Endothelial cell of hepatic sinusoid (primary cell): Measurements from ENCODE around the gene MAN1A1.

Experiments used
- in situ Hi-C: cut with HindIII; loops from 2 replicates; pipeline ENCODE4 v1.10.0; 2017; ENCODE audit warnings: low sequenced_read_pairs

Gene MAN1A1

GRCh38 chr6:119276211-119276610 is 73.3 kb downstream of the MAN1A1 start:
- in situ Hi-C loops: no loop called here

GRCh38 chr6:119274197-119274595 is 75.4 kb downstream of the MAN1A1 start:
- in situ Hi-C loops: no loop called here

DNA sequence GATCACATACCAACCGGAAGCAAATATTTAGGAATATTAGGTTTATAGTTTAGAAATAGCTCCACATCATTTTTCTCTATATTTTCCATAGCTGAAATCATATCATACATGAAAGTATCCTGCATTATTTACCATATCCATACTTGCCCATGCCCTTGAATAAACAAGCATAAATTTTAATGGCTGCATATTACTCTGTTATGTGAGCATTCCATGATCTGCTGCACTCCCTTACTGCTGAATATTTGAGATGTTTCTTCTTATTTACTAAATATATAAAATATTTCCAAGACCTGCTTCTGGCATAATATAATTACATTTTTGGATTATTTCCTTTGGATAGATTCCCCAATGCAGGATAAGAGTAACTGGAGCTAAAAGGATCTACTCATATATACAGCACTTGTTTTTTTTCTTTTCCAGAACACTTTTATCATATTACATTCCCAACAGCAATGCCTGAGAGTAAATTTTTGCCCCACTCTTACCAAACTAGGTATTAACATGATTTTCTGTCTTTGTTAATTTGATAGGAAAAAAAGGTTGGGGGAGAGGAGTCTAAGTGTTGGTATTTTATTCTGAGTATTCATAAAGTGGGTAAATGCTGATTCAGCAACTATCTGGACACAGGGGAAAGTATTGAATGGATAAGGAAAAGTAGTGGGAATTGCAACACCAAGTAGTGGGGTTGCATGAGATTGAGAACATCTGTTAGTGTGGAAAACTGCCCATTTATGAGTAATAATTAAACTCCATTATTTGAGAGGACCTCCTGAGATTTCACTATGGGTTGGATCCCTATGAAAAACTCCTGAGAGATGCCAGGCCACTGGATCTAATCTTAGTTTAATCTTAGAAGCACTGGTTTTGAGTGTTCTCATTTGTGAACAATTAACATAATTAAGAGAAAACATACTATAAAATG is 76.0 kb downstream of the MAN1A1 start:
- in situ Hi-C loops: no loop called here

- in situ Hi-C loops: no loop called here
Observed at GRCh38 chr6:119270545-119270944, 79.0 kb downstream of the MAN1A1 start.

DNA sequence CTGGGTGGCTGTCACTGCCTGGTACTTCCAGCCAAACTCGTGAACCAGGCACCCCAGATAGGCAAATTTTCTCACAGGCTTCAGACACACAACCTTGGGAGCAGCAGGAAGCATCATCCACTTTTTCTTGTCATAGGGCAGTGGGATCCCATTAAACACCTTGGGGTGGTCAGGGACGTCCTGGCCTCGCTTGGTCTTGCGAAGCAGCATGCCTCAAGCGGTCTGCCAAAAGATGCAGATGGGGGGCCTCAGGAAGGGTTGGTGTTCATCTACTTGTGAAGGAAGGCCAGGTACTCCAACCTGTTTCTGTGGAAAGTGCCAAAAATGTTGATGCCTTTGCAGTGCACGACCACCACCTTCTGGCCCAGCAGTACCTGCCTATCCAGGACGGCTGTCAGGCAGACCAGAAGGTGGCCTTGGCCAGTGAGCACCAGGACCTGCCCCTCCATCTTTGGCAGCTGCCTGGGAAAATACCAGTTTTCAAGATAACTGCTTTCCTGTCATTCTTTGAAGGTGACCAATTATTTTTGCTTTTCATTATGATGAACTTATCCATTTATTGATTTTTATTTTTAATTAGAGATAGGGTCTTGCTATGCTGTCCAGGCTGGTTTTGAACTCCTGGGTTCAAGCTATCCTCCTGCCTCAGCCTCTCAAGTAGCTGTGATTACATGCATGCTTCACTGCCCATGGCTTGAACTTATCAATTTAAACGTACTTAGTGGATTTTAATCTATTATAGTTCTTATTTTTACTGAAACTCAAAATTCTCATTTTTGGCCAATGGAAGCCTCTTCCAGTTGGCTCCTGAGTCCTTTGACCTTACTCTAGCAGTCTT is 80.1 kb downstream of the MAN1A1 start:
- in situ Hi-C loops: no loop called here

DNA sequence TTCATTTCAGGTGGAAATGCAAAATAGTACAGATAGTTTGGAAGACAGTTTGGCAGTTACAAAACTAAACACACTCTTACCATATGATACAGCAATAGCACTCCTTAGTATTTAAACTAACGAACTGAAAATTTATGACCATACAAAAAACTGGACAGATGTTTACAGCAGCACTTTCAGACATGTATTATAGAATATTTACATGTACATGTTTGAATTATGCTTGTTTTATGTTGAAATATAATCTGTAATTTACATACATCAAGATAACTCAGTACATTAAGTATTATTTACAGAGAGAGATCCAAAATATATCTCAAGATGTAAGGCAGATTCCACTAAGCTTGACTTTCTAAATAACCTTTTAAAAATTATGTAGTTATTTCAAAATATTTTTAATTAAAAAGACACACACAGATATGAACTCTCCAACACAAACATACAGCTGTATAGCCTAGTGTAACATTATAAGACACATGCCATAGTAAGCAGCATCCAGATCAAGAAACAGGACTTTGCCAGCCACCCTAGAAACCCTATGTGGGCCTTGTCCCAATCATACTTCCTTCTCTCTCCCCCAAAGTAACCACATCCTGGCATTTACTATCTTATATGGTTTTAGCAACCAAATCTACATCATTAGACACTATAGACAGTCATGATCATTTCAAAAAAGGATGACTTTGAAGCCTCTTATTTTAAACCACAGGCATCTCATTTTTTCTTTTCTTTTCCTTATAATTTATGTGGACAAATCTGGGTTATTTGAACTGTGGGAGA is 82.2 kb downstream of the MAN1A1 start:
- in situ Hi-C loops: no loop called here

DNA sequence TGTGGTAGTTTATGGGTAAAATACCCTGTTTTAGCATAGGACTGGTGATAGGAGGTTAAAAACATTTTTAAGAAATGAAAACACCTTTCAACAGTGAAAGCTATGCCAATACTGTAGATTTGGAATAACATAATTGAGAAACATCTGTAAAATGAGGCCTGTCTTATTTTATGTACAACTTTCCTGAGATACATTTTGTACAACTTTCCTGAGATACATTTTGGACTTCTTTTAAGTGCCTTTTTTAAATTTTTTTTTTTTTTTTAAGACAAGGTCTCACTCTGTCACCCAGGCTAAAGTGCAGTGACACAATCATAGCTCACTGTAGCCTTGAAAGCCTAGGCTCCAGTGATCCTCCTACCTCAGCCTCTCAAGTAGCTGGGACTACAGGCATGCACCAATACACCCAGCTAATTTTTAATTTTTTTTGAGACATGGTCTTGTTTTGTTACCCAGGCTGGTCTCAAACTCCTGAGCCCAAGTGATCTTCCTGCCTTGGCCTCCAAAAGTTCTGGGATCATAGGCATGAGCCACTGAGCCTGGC is 84.6 kb downstream of the MAN1A1 start:
- in situ Hi-C loops: no loop called here

DNA sequence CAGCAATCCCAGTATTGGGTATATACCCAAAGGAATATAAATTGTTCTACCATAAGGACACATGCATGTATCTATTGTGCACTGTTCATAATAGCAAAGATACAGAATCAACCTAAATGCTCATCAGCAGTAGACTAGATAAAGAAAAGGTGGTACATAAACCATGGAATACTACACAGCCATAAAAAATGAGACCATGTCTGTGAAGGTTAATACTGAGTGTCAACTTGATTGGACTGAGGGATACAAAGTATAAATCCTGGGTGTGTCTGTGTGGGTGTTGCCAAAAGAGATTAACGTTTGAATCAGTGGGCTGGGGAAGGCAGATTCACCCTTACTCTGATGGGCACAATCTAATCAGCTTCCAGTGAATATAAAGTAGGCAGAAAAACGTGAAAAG is 86.9 kb downstream of the MAN1A1 start:
- in situ Hi-C loops: no loop called here

DNA sequence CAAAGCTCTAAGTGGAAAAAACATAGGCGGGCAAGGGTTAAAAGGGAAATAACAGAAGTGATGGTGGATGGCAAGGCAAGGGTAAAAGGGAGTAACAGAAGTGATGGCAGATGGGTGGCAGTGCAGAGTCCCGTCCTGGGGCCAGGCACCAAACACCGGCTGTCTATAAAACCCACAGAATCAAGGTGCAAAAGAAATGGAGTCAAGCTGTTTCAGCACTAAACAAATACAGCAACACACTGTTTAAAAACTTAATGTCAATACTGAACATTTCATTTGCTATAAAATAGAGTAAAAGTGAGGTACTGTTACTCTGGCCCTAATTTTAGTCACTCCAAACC is 87.6 kb downstream of the MAN1A1 start:
- in situ Hi-C loops: no loop called here

DNA sequence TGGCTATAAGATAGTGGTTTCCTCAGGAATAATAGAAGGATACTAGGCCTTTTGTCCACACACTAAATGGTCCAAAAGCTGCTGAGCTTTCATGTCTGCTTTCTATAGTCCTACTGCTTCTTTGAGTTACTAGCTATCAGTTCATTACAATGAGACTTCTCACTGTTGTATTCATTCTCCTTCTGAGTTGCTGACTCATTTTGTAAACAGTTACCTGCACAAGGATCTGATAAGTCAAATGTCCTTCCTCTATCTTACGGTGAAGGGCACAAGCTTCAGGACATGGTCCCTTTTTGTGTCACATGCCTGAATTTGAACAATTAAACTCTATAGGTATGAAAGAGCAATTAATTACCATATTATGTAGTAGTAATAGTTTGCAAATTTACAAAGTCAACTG is 90.5 kb downstream of the MAN1A1 start:
- in situ Hi-C loops: no loop called here

GRCh38 chr6:119257726-119258125 is 91.8 kb downstream of the MAN1A1 start:
- in situ Hi-C loops: no loop called here

- in situ Hi-C loops: no loop called here
Observed at GRCh38 chr6:119256978-119257462, 92.5 kb downstream of the MAN1A1 start.

DNA sequence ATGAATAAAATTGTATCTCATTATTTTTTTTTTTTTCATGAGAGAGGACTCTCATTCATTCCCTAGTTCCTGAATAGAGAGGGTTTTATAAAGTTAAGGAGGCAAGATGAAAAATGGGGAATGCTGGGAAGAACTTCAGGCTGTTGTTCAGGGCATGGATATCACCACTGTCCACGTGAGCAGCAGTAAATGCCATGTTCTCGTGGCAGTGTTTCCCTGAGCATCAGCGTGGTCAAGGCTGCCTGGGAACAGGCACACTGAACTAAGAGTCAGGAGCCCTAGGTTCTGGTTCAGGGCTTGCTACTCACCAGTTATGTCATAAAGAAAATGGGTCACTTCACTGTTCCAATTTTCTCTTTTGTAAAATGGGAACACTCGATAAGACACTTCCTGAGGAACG is 93.2 kb downstream of the MAN1A1 start:
- in situ Hi-C loops: no loop called here

DNA sequence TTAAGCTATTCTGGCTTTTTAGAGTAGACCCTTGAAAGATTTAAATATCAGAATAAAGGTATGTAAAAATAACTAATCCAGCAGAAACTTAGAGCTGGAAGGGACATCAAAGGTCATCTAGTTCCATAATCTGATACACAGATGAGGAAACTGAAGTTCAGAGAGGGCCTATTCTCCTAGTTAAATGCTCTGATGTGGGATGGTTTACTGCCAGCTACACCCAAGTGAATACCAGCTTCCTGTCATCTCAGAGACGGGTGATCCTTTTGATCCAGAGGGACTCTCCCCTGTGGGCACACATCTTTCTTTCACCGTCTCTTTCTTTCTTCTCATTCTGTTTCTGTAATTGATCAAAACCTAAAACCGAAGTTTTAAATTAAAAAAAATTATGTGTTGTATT is 94.1 kb downstream of the MAN1A1 start:
- in situ Hi-C loops: no loop called here

- in situ Hi-C loops: no loop called here
Observed at GRCh38 chr6:119250036-119250435, 99.5 kb downstream of the MAN1A1 start.

GRCh38 chr6:119249319-119249718 is 100.2 kb downstream of the MAN1A1 start:
- in situ Hi-C loops: no loop called here

- in situ Hi-C loops: no loop called here
Observed at GRCh38 chr6:119247504-119247903, 102.1 kb downstream of the MAN1A1 start.

GRCh38 chr6:119243657-119244056 is 105.9 kb downstream of the MAN1A1 start:
- in situ Hi-C loops: no loop called here

- in situ Hi-C loops: no loop called here
Observed at GRCh38 chr6:119243037-119243436, 106.5 kb downstream of the MAN1A1 start.

GRCh38 chr6:119241540-119242309 is 107.8 kb downstream of the MAN1A1 start:
- in situ Hi-C loops: no loop called here
